IMR-90 (cell line): ENCODE measurements around the gene KIFC3.

Source experiments
- BHLHE40 ChIP-seq: fragments of 150-350 bp; IDR thresholded peaks from 2 replicates; pipeline ENCODE4 v1.6.1; 2016; ENCODE audit warnings: mild to moderate bottlenecking, low read depth, low read length
- CHD1 ChIP-seq: IDR thresholded peaks from 2 replicates; pipeline ENCODE4 v1.6.1; 2012; ENCODE audit warnings: low read depth, low read length, improper control_type of control experiment
- CTCF ChIP-seq: conservative IDR thresholded peaks from 2 replicates; pipeline ENCODE4 v1.5.1; 2012; ENCODE audit warnings: mild to moderate bottlenecking, low read depth, low read length, improper control_type of control experiment
- MAFK ChIP-seq: IDR thresholded peaks from 2 replicates; pipeline ENCODE4 v1.6.1; 2012; ENCODE audit warnings: low read depth, low read length, improper control_type of control experiment
- POLR2A ChIP-seq: IDR thresholded peaks from 2 replicates; pipeline ENCODE4 v1.6.1; 2012; ENCODE audit warnings: mild to moderate bottlenecking, low read depth, low read length
- RFX5 ChIP-seq: IDR thresholded peaks from 2 replicates; pipeline ENCODE4 v1.8.0; 2012; ENCODE audit warnings: low read depth, mild to moderate bottlenecking, low read length, moderate library complexity
- SMC3 ChIP-seq: fragments of 150-350 bp; IDR thresholded peaks from 2 replicates; pipeline ENCODE4 v1.6.1; 2016; ENCODE audit warnings: low read depth, mild to moderate bottlenecking, antibody characterized with exemption, low read length, moderate library complexity
- USF2 ChIP-seq: fragments of 150-350 bp; IDR thresholded peaks from 2 replicates; pipeline ENCODE4 v1.6.1; 2017; ENCODE audit warnings: mild to moderate bottlenecking, antibody characterized with exemption, low read length, low read depth

- TF ChIP-seq CTCF (no peak), USF2 (no peak), POLR2A (no peak), RFX5 (no peak), SMC3 (no peak), MAFK (no peak), CHD1 (no peak), BHLHE40 (no peak)
Observed at GRCh38 chr16:57721356-57722209, 80.7 kb downstream of the KIFC3 start.
